GDM1 (cell line): ENCODE data around the gene FMN2.
"Not testable (repeated sequence)": the region's sequence is repeated elsewhere in the genome, so short reads cannot be mapped to it uniquely, and the experiment has no call there.

Source experiments
- DNase-seq: peaks from one replicate; lab custom pipeline; 2025; lab: John Stamatoyannopoulos, UW

The FMN2 gene

GRCh38 chr1:240138867-240139266 is 47.2 kb downstream of the FMN2 start:
- DNase-seq = no peak

GRCh38 chr1:240139511-240139910 is 47.8 kb downstream of the FMN2 start:
- no peak for DNase-seq

DNA sequence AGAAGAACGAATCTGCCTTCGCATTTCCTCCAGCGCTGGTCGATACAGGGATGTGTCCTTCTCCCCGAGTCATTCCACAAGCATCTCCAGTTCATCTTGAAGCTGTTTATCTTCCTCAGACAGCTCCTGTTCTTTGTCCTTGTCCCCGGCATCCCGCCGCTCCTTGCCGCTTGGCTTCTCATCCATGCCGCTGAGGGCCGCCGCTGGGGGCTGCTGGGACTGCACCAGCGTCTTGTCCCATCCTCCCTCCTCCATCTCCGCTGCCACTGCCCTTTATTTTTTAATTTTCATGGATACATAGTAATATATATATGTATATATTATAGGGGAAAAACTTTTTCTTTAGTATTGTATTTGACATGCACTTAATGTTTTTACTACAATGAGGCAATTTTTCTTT is 53.4 kb downstream of the FMN2 start:
- DNase-seq = no peak

GRCh38 chr1:240148333-240148732 is 56.6 kb downstream of the FMN2 start:
- no peak for DNase-seq

- no peak for DNase-seq
These were observed 57.9 kb downstream of the FMN2 start for GRCh38 chr1:240149484-240150094.

DNA sequence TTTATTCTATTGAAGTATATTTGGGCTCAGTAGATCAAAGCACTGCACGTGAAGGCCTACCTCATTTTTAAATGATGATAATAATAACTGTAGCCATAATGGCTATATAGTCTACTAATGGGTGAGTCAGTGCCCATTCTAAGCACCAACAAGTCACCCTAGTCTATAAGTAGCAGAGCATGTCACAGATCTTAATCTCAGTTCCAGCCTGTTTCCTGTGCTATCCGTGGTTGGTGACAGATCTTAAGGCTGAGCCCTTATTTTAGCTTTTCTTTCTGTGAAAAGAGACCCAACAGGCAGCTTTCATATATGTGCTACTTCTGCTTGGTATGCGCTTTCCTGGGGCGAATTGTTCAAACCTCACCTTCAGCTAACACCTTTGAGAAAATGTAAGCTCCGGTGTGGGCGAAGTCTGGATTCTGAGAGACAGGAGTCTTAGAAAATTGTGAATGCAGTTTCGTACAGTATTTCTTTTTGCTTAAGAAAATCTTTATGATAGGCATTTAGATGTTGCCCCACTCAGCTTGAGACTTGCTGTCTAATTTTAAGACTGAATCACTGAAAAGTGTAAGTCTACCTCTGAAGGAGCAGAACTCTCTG is 59.6 kb downstream of the FMN2 start:
- no peak for DNase-seq

- no peak for DNase-seq
These were observed 61.1 kb downstream of the FMN2 start for GRCh38 chr1:240152611-240153297.

GRCh38 chr1:240155605-240156004 is 63.9 kb downstream of the FMN2 start:
- no peak for DNase-seq

GRCh38 chr1:240164742-240165141 is 73.1 kb downstream of the FMN2 start:
- DNase-seq = no peak

GRCh38 chr1:240169188-240169587 is 77.5 kb downstream of the FMN2 start:
- DNase-seq = no peak

- DNase-seq = no peak
These were observed 78.6 kb downstream of the FMN2 start for GRCh38 chr1:240170266-240170665.

- DNase-seq = no peak
These were observed 79.1 kb downstream of the FMN2 start for GRCh38 chr1:240170806-240171205.

DNA sequence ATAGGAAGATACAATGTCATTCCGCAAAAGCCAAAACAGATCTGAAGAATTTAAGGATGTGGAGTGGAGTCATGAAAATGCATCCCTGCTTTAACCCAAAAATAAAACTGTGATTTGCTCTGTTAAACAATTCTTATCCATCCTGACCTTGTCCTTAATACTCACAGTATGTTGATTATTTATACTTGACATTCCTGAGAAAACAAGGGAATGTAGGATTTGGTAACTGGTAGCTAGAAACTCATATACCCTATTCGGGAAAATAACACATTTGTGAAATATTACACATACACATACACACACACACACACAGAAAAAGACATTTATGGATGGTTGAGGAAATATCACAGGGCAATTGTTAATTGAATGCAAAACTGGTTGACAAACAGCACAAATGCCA is 80.2 kb downstream of the FMN2 start:
- DNase-seq = no peak

DNA sequence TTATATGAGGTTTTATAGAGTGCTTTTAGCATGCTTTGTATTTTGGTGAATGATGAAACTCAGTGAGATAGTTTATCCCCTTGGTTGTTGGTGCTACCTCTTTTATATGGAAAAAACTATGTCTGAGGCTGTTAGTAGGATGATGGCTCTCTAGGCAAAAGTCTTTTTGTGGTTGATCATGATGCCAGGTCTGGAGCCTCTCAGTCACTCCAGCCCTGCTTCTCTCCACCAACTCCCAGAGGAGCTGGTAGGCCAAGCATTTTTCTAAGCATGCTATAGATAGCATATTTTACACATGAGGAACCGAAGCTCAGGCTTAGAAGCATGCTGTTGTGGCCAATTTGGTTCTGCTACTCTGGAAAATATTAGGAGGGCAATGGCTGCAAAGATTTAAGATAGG is 82.2 kb downstream of the FMN2 start:
- no peak for DNase-seq

GRCh38 chr1:240174734-240175133 is 83.1 kb downstream of the FMN2 start:
- no peak for DNase-seq

- DNase-seq = no peak
These were observed 86.7 kb downstream of the FMN2 start for GRCh38 chr1:240178366-240178765.

DNA sequence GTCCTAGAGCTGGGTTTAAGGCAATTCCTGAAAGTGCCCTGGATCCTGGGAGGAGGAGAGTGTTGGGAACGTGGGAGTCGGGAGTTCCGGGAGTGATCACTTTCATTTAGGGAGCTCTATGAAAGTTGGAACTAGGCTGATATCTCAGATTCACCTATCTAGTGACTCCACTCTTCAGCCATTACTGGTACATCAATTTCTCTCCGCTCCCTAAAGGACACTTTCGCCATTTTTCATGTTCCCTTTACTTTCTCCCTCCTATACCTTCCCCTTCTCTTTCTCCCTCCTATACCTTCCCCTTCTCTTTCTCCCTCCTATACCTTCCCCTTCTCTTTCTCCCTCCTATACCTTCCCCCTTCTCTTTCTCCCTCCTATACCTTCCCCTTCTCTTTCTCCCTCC is 93.0 kb downstream of the FMN2 start:
- DNase-seq = not testable (repeated sequence)

- no peak for DNase-seq
These were observed 96.5 kb downstream of the FMN2 start for GRCh38 chr1:240188139-240188538.

DNA sequence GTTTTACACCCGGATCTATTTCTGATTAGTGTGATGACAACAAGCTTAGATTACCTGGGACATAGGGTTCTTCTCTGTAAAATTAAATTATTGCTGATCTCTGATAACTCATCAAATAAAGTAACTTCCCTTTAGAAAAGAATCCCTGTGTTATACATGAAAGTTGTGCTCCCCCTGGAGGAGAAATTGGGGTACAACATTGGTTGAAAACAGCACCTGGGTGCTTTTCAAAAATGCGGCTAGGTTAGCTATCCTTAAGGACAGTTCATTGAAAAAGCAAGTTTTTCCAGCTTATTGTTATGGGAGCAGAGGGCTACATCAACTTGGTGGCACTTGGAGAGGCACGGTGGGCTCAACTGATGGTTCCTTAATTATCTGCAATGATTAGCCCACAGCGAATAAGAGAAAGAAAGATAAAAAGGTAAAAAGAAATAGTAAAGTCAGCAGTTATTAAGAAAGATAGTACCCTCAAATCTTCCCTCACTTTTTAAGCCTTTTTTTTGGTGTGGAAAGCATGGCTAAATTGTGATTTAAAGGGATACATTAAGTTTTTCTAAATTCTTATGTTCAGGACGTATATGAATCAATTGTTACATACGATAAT is 97.8 kb downstream of the FMN2 start:
- peak; percentile 1 for DNase-seq

DNA sequence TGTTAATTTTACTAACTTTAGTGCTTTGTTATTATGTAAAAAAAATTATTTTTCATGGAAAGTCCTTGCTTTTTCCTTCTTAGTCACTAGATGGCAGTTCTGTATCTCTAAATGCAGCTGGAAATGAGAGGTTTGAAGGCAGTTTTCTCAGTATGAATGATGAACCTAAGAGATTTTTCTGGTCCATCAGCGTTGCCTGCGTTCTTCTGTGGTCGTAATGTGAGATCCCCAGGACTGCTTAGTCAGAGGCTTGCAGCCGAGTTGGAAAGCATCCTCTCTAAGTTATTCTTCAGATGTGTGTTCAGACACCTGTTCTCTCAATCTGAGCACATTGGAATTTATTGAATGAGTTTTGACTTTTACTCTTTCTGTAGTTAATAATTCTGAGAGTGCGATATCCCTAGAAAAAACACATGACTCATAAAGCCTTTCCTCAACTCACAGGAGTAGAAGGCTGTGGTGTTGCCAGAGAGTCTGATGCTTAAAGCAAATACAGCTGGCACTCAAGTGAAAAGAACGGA is 99.3 kb downstream of the FMN2 start:
- DNase-seq = no peak

DNA sequence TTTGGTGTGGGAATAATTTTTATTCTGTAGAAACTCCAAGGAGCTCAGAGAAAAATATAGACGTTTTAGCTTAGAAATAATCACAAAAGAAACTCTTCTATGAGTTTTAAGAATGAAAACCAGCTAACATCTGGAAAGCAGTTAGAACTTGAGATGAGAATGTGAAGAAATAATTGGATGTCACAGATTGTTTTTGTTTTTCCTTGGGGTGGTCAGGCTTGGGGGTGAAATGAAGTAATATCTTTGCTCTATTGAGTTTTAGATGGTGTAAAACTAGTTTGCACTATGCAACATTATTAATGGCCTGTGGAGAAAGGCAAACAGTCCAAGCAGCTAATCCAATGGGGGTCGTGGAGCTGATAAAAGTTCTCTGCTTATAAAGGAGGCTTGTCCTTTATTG is 101.2 kb downstream of the FMN2 start:
- DNase-seq = no peak

- no peak for DNase-seq
These were observed 102.0 kb downstream of the FMN2 start for GRCh38 chr1:240193679-240194078.

DNA sequence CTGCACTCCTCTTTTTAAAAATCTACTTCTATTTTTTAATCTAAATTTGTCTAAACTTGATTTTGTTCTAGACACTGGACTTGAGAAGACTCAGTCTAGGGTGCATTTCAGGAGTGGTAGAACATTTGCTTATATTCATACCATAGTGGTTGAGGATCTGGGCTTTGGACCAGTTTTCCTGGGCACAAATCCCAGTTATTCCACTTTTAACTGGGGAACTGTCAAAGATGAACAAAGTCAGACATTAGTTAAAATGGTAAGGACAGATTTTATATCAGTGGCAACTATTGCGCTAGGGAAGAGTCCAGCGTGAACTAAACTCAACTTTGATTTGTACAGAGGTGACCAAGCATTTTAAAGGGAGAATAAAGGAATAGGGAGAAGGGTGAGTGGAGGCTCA is 102.4 kb downstream of the FMN2 start:
- no peak for DNase-seq
